BLaER1 treated with 17β-estradiol and CSF1 and Interleukin-3, amounts not matched to agents 10 nM and 100 nM (cell line): ENCODE data around the gene RAB4B.

Experiments
- H3K27ac ChIP-seq, 11 experiments: shearing (Covaris generic); formaldehyde crosslinking; 2 replicates each; pipeline ENCODE4 v1.8.1; 2022
- H3K27me3 ChIP-seq, 11 experiments: shearing (Covaris generic); formaldehyde crosslinking; 2 replicates each; pipeline ENCODE4 v1.8.1; 2022
- H3K36me3 ChIP-seq, 11 experiments: shearing (Covaris generic); formaldehyde crosslinking; 2 replicates each; pipeline ENCODE4 v1.8.1; 2022
- H3K4me1 ChIP-seq, 10 experiments: shearing (Covaris generic); formaldehyde crosslinking; 2 replicates each; pipeline ENCODE4 v1.8.1; 2022
- H3K4me2 ChIP-seq, 11 experiments: shearing (Covaris generic); formaldehyde crosslinking; 2 replicates each; pipeline ENCODE4 v1.8.1; 2022
- H3K4me3 ChIP-seq, 10 experiments: shearing (Covaris generic); formaldehyde crosslinking; 2 replicates each; pipeline ENCODE4 v1.8.1; 2022
- H3K9ac ChIP-seq, 11 experiments: shearing (Covaris generic); formaldehyde crosslinking; 2 replicates each; pipeline ENCODE4 v1.8.1; 2022
- H3K9me3 ChIP-seq, 11 experiments: shearing (Covaris generic); formaldehyde crosslinking; replicated peaks in 1 of 11; 2 replicates each; pipeline ENCODE4 v1.8.1; 2022
- H4K20me1 ChIP-seq, 11 experiments: shearing (Covaris generic); formaldehyde crosslinking; 2 replicates each; pipeline ENCODE4 v1.8.1; 2022
- Cebpa-rat ChIP-seq, 11 experiments: shearing (Covaris generic); IDR thresholded peaks; 2 replicates each; pipeline ENCODE4 v1.8.1; 2022

The RAB4B gene

GRCh38 chr19:40774916-40775631 lies 3.0 kb upstream of the RAB4B start, which contains the start of gene MIA:
MIA (plus strand) TSS chr19:40775521; CDS start chr19:40775543, 22 bp downstream.
- H3K9ac ChIP-seq, result no peak within 1 kb of the TSS
- peaks cover 10 to 24% (median 18%) of the 10 kb centered on the region in 11 experiments; a peak in 21 of 22 replicates for H3K36me3 ChIP-seq
- no peak within 1 kb of the TSS for H3K4me3 ChIP-seq
- peaks cover 4 to 20% (median 12%) of the 10 kb centered on the region in 11 experiments; a peak in 18 of 22 replicates for H3K9me3 ChIP-seq
- peak within 1 kb of the TSS; percentile 69 to 96 (median 87) for H3K4me2 ChIP-seq
- no peak for TF ChIP-seq Cebpa-rat (IDR thresholded peaks at IDR 0.05)
- H3K4me1 ChIP-seq, result peaks cover 42 to 51% (median 48%) of the 10 kb centered on the region in 10 experiments
- peaks cover 0 to 13% (median 7%) of the 10 kb centered on the region in 11 experiments; a peak in 8 of 22 replicates for H4K20me1 ChIP-seq
- no peak within 1 kb of the TSS for H3K27ac ChIP-seq
- H3K27me3 ChIP-seq, result no peaks in the 10 kb centered on the region

GRCh38 chr19:40775632-40776022 lies 2.4 kb upstream of the RAB4B start:
- Histone ChIP-seq H3K4me3 (no peak overlapping the region), H3K4me2 (peak overlapping the region; percentile 31 to 96 (median 72); a peak in 21 of 22 replicates), H3K36me3 (peaks cover 4 to 19% (median 13%) of the 10 kb centered on the region in 11 experiments; a peak in 16 of 22 replicates), H3K9me3 (peaks cover 4 to 15% (median 11%) of the 10 kb centered on the region in 11 experiments; a peak in 18 of 22 replicates), H3K9ac (no peak overlapping the region), H3K27ac (no peak overlapping the region), H3K27me3 (no peaks in the 10 kb centered on the region), H3K4me1 (peaks cover 45 to 56% (median 49%) of the 10 kb centered on the region in 10 experiments), H4K20me1 (peaks cover 0 to 13% (median 7%) of the 10 kb centered on the region in 11 experiments; a peak in 8 of 22 replicates)
- TF ChIP-seq Cebpa-rat (IDR thresholded peaks at IDR 0.05), result no peak

GRCh38 chr19:40776364-40776763 lies 1.7 kb upstream of the RAB4B start:
- H3K9ac ChIP-seq, result peak overlapping the region in 2 of 11 experiments; percentile 91 to 95; a peak in 3 of 22 replicates
- peak overlapping the region; percentile 69 to 96 (median 87) for H3K4me2 ChIP-seq

GRCh38 chr19:40776932-40777644 lies 959 bp upstream of the RAB4B start:
- Histone ChIP-seq H3K27ac (peak overlapping the region; percentile 92 to 100 (median 98)), H3K4me1 (peaks cover 46 to 67% (median 51%) of the 10 kb centered on the region in 10 experiments)

More at GRCh38 chr19:40776364-40776763, 1.7 kb upstream of the RAB4B start:
- Histone ChIP-seq H3K36me3 (peaks cover 0 to 13% (median 7%) of the 10 kb centered on the region in 11 experiments; a peak in 8 of 22 replicates), H3K4me3 (peak overlapping the region in 3 of 10 experiments; percentile 43 to 53 (median 46); a peak in 3 of 20 replicates), H3K4me1 (peaks cover 46 to 64% (median 50%) of the 10 kb centered on the region in 10 experiments), H3K27me3 (no peaks in the 10 kb centered on the region), H4K20me1 (peaks cover 0 to 13% (median 7%) of the 10 kb centered on the region in 11 experiments; a peak in 8 of 22 replicates), H3K9me3 (peaks cover 0 to 7% (median 4%) of the 10 kb centered on the region in 11 experiments; a peak in 10 of 22 replicates), H3K27ac (peak overlapping the region in 3 of 11 experiments; percentile 97 to 98 (median 98); a peak in 4 of 22 replicates)
- no peak for TF ChIP-seq Cebpa-rat (IDR thresholded peaks at IDR 0.05)

GRCh38 chr19:40777645-40777936 lies 456 bp upstream of the RAB4B start:
- Histone ChIP-seq H3K4me2 (peak overlapping the region; percentile 87 to 99 (median 95)), H3K4me1 (peaks cover 46 to 67% (median 51%) of the 10 kb centered on the region in 10 experiments), H3K27me3 (no peaks in the 10 kb centered on the region), H4K20me1 (peaks cover 0 to 13% (median 7%) of the 10 kb centered on the region in 11 experiments; a peak in 8 of 22 replicates), H3K9ac (peak overlapping the region; percentile 86 to 95 (median 91)), H3K4me3 (peak overlapping the region; percentile 61 to 75 (median 66)), H3K9me3 (no peaks in the 10 kb centered on the region), H3K27ac (peak overlapping the region; percentile 92 to 100 (median 98)), H3K36me3 (peaks cover 0 to 18% (median 6%) of the 10 kb centered on the region in 11 experiments; a peak in 8 of 22 replicates)
- no peak for TF ChIP-seq Cebpa-rat (IDR thresholded peaks at IDR 0.05)

More at GRCh38 chr19:40776932-40777644, 959 bp upstream of the RAB4B start:
- no peak for TF ChIP-seq Cebpa-rat (IDR thresholded peaks at IDR 0.05)
- H3K4me2 ChIP-seq, result peak overlapping the region; percentile 87 to 99 (median 95)
- no peaks in the 10 kb centered on the region for H3K27me3 ChIP-seq
- H3K9ac ChIP-seq, result peak overlapping the region; percentile 86 to 95 (median 91)
- peaks cover 0 to 13% (median 3%) of the 10 kb centered on the region in 11 experiments; a peak in 11 of 22 replicates for H3K36me3 ChIP-seq
- H4K20me1 ChIP-seq, result peaks cover 0 to 13% (median 7%) of the 10 kb centered on the region in 11 experiments; a peak in 8 of 22 replicates
- H3K4me3 ChIP-seq, result peak overlapping the region; percentile 61 to 75 (median 66)
- H3K9me3 ChIP-seq, result 0 out of 22 replicates have a peak, but pooled peaks cover 0 to under 1% (median 0%) of the 10 kb centered on the region in 11 experiments

- peak overlapping the region; percentile 73 to 97 (median 94) for H3K4me2 ChIP-seq
- H3K27me3 ChIP-seq, result no peaks in the 10 kb centered on the region
- no peak for TF ChIP-seq Cebpa-rat (IDR thresholded peaks at IDR 0.05)
- peak overlapping the region; percentile 85 to 95 (median 91) for H3K9ac ChIP-seq
- H4K20me1 ChIP-seq, result peaks cover 0 to 13% (median 7%) of the 10 kb centered on the region in 11 experiments; a peak in 8 of 22 replicates
- peaks cover 46 to 62% (median 51%) of the 10 kb centered on the region in 10 experiments for H3K4me1 ChIP-seq
- peak overlapping the region; percentile 61 to 75 (median 66) for H3K4me3 ChIP-seq
- peaks cover 0 to 30% (median 6%) of the 10 kb centered on the region in 11 experiments; a peak in 9 of 22 replicates for H3K36me3 ChIP-seq
- H3K27ac ChIP-seq, result peak overlapping the region; percentile 82 to 100 (median 98)
- H3K9me3 ChIP-seq, result no peaks in the 10 kb centered on the region
These were observed 748 bp downstream of the RAB4B start for GRCh38 chr19:40778706-40779284.

GRCh38 chr19:40780582-40780981 lies 2.5 kb downstream of the RAB4B start:
- H3K9me3 ChIP-seq, result no peaks in the 10 kb centered on the region
- no peak for TF ChIP-seq Cebpa-rat (IDR thresholded peaks at IDR 0.05)
- H3K36me3 ChIP-seq, result peaks cover 0 to 48% (median 6%) of the 10 kb centered on the region in 11 experiments; a peak in 10 of 22 replicates
- no peak overlapping the region for H3K4me3 ChIP-seq
- H3K4me1 ChIP-seq, result peaks cover 31 to 44% (median 35%) of the 10 kb centered on the region in 10 experiments
- peaks cover 0 to 10% (median 5%) of the 10 kb centered on the region in 11 experiments; a peak in 8 of 22 replicates for H4K20me1 ChIP-seq
- no peaks in the 10 kb centered on the region for H3K27me3 ChIP-seq
- 0 out of 22 replicates have a peak overlapping the region, but pooled peaks of 1 of the 11 experiments have one; percentile 89 for H3K4me2 ChIP-seq
- no peak overlapping the region for H3K9ac ChIP-seq
- no peak overlapping the region for H3K27ac ChIP-seq

- Histone ChIP-seq H3K9me3 (no peaks in the 10 kb centered on the region), H3K27ac (no peak overlapping the region), H3K4me1 (peaks cover 26 to 39% (median 29%) of the 10 kb centered on the region in 10 experiments), H4K20me1 (peaks cover 0 to 10% (median 4%) of the 10 kb centered on the region in 11 experiments; a peak in 8 of 22 replicates), H3K4me2 (peak overlapping the region in 1 of 11 experiments; percentile 40; a peak in 1 of 22 replicates), H3K9ac (no peak overlapping the region), H3K27me3 (no peaks in the 10 kb centered on the region), H3K4me3 (no peak overlapping the region), H3K36me3 (peaks cover 0 to 49% (median 6%) of the 10 kb centered on the region in 11 experiments; a peak in 10 of 22 replicates)
- TF ChIP-seq Cebpa-rat (IDR thresholded peaks at IDR 0.05), result no peak
These were observed 3.1 kb downstream of the RAB4B start for GRCh38 chr19:40781140-40781539.
